Neural cell (in vitro differentiated cells): ENCODE data around the gene TRIM15. TPM values are rescaled to one million over a fixed set of nuclear protein-coding genes. Genes with fewer than 3 reads are reported as not detected.

Source experiments
- H2AFZ ChIP-seq: fragments of 200-600, 300-800 bp; sonication (generic), shearing (Covaris generic); 2 replicates; pipeline ENCODE4 v1.6.0; 2014; ENCODE audit warnings: low read depth, mild to moderate bottlenecking, antibody characterized with exemption, low read length, moderate library complexity
- H3F3A ChIP-seq: fragments of 200-600 bp; shearing (Covaris generic); 2 replicates; pipeline ENCODE4 v1.6.1; 2016; ENCODE audit warnings: mild to moderate bottlenecking, moderate library complexity, mixed read lengths, antibody characterized with exemption, low read length; ENCODE audit not compliant: insufficient read depth, poor library complexity, severe bottlenecking
- H3K27ac ChIP-seq: fragments of 200-600, 300-800 bp; sonication (generic), shearing (Covaris generic); 2 replicates; pipeline ENCODE4 v1.5.1; 2014; ENCODE audit warnings: mild to moderate bottlenecking, low read length, moderate library complexity
- H3K27me3 ChIP-seq: fragments of 300-800, 200-600 bp; sonication (generic), shearing (Covaris generic); 2 replicates; pipeline ENCODE4 v1.6.0; 2014; ENCODE audit warnings: mild to moderate bottlenecking, low read depth, low read length, moderate library complexity; ENCODE audit not compliant: insufficient read depth
- H3K36me3 ChIP-seq: fragments of 300-800, 200-600 bp; sonication (generic), shearing (Covaris generic); 2 replicates; pipeline ENCODE4 v1.5.1; 2014; ENCODE audit warnings: mild to moderate bottlenecking, antibody characterized with exemption, low read length, moderate library complexity; ENCODE audit not compliant: insufficient read depth
- H3K4me2 ChIP-seq: fragments of 300-800, 200-600 bp; sonication (generic), shearing (Covaris generic); 2 replicates; pipeline ENCODE4 v1.6.0; 2014; ENCODE audit warnings: mild to moderate bottlenecking, low read length
- H3K4me3 ChIP-seq: fragments of 300-800, 200-600 bp; sonication (generic), shearing (Covaris generic); 2 replicates; pipeline ENCODE4 v1.5.1; 2014; ENCODE audit warnings: mild to moderate bottlenecking, low read length, moderate library complexity
- H3K79me2 ChIP-seq: fragments of 200-600 bp; shearing (Covaris generic); replicated peaks from 2 replicates; pipeline ENCODE4 v1.6.0; 2014; ENCODE audit warnings: mild to moderate bottlenecking, low read length, moderate library complexity; ENCODE audit not compliant: insufficient read depth
- H3K9ac ChIP-seq: fragments of 300-800, 200-600 bp; sonication (generic), shearing (Covaris generic); 2 replicates; pipeline ENCODE4 v1.6.1; 2016; ENCODE audit warnings: mild to moderate bottlenecking, low read length, mixed read lengths
- H3K9me2 ChIP-seq: fragments of 200-600 bp; shearing (Covaris generic); 2 replicates; pipeline ENCODE4 v1.6.1; 2016; ENCODE audit warnings: mild to moderate bottlenecking, low read length, mixed read lengths; ENCODE audit not compliant: insufficient read depth
- H3K9me3 ChIP-seq: fragments of 200-600, 300-800 bp; sonication (generic), shearing (Covaris generic); 2 replicates; pipeline ENCODE4 v1.6.1; 2016; ENCODE audit warnings: mild to moderate bottlenecking, mixed run types, low read length, moderate library complexity, mixed read lengths
- H4K20me1 ChIP-seq: fragments of 200-600 bp; shearing (Covaris generic); 2 replicates; pipeline ENCODE4 v1.6.1; 2016; ENCODE audit warnings: mild to moderate bottlenecking, mixed run types; ENCODE audit not compliant: insufficient read depth
- EP300 ChIP-seq: fragments of 450-650 bp; conservative IDR thresholded peaks from 2 replicates; pipeline ENCODE4 v1.6.1; 2014; ENCODE audit warnings: antibody characterized with exemption, mild to moderate bottlenecking, moderate library complexity; ENCODE audit not compliant: poor library complexity, severe bottlenecking
- EZH2 ChIP-seq: fragments of 200-600, 300-800 bp; shearing (Covaris generic), sonication (generic); IDR thresholded peaks from 2 replicates; pipeline ENCODE4 v1.6.1; 2014; ENCODE audit warnings: antibody characterized with exemption, low read length, borderline replicate concordance, mild to moderate bottlenecking; ENCODE audit not compliant: insufficient read depth, poor library complexity, severe bottlenecking
- MXI1 ChIP-seq: fragments of 450-650 bp; conservative IDR thresholded peaks from 2 replicates; pipeline ENCODE4 v1.6.1; 2014; ENCODE audit warnings: antibody characterized with exemption, mild to moderate bottlenecking; ENCODE audit not compliant: poor library complexity, severe bottlenecking
- POLR2AphosphoS5 ChIP-seq: IDR thresholded peaks from 2 replicates; pipeline ENCODE4 v1.6.1; 2012
- RAD21 ChIP-seq: fragments of 450-650 bp; conservative IDR thresholded peaks from 2 replicates; pipeline ENCODE4 v1.6.1; 2014; ENCODE audit warnings: antibody characterized with exemption, mild to moderate bottlenecking, moderate library complexity
- SMC3 ChIP-seq: fragments of 450-650 bp; conservative IDR thresholded peaks from 2 replicates; pipeline ENCODE4 v1.6.1; 2014; ENCODE audit warnings: antibody characterized with exemption, mild to moderate bottlenecking, moderate library complexity; ENCODE audit not compliant: poor library complexity
- TAF1 ChIP-seq: IDR thresholded peaks from 2 replicates; pipeline ENCODE4 v1.6.1; 2012; ENCODE audit warnings: low read depth
- polyA plus RNA-seq: library from polyadenylated mRNA; depleted of rRNA; stranded (reverse); fragments of >200 nt; gene quantifications from 2 replicates; pipeline ENCODE4 v1.2.3, GENCODE V29; 2014
- TF ChIP-seq, protein P1 (sequence below): IDR thresholded peaks from 2 replicates; pipeline ENCODE4 v1.6.1; 2012; ENCODE audit warnings: borderline replicate concordance
- TF ChIP-seq, protein P2 (sequence below): fragments of 450-650 bp; IDR thresholded peaks from 2 replicates; pipeline ENCODE4 v1.5.1; 2014; ENCODE audit warnings: antibody characterized with exemption, mild to moderate bottlenecking, moderate library complexity; ENCODE audit not compliant: poor library complexity, severe bottlenecking

The TRIM15 gene
- polyA plus RNA-seq, 1 donor from 2014 or later, result not detected

GRCh38 chr6:30188541-30188940, 25.2 kb downstream of the TRIM15 start:
- no peak overlapping the region for H3K4me3 ChIP-seq
- no peaks in the 10 kb centered on the region for H4K20me1 ChIP-seq
- H3K9me3 ChIP-seq, result no peaks in the 10 kb centered on the region
- TF ChIP-seq EP300, result no peak
- TF ChIP-seq RAD21, result no peak
- no peak for TF ChIP-seq TAF1
- no peak for TF ChIP-seq SMC3
- no peaks in the 10 kb centered on the region for H3K9me2 ChIP-seq
- no peak overlapping the region for H3K4me2 ChIP-seq
- H3F3A ChIP-seq, result no peaks in the 10 kb centered on the region
- no peaks in the 10 kb centered on the region for H3K27me3 ChIP-seq
- no peak overlapping the region for H2AFZ ChIP-seq
- H3K79me2 ChIP-seq, result no peaks in the 10 kb centered on the region
- H3K36me3 ChIP-seq, result peaks cover 14% of the 10 kb centered on the region
- no peak overlapping the region for H3K27ac ChIP-seq
- no peak overlapping the region for H3K9ac ChIP-seq

DNA sequence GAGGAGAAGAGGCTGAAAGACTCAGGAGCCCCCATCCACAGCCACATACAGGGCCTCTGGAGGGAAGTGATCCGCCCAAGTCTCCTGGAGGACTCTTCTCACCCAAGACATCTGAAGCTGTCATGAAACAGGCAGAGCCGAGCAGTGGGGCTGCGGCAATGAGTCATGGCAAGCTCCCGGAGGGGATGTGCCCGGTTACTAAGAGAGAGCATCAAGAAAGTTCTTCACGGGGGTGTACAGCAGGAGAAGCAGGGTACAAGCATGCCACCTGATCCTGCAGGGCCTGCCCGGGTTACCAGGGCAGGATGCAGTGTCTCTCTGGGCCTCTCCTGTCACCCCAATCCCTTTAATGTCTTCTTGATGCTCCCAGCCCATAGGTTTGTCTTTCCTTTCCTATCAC, 28.7 kb downstream of the TRIM15 start:
- Histone ChIP-seq H3K4me2 (no peak overlapping the region), H3K79me2 (no peaks in the 10 kb centered on the region), H3K27ac (no peak overlapping the region), H3K9me2 (no peaks in the 10 kb centered on the region), H3K9ac (no peak overlapping the region), H3K36me3 (peaks cover 14% of the 10 kb centered on the region), H4K20me1 (no peaks in the 10 kb centered on the region), H3F3A (no peaks in the 10 kb centered on the region), H2AFZ (no peak overlapping the region), H3K27me3 (no peaks in the 10 kb centered on the region), H3K9me3 (no peaks in the 10 kb centered on the region), H3K4me3 (no peak overlapping the region)
- TF ChIP-seq EZH2 (no peak), RAD21 (no peak), MXI1 (no peak), SMC3 (no peak), TAF1 (no peak), POLR2AphosphoS5 (no peak), EP300 (no peak)
- TF ChIP-seq, protein P1, sequence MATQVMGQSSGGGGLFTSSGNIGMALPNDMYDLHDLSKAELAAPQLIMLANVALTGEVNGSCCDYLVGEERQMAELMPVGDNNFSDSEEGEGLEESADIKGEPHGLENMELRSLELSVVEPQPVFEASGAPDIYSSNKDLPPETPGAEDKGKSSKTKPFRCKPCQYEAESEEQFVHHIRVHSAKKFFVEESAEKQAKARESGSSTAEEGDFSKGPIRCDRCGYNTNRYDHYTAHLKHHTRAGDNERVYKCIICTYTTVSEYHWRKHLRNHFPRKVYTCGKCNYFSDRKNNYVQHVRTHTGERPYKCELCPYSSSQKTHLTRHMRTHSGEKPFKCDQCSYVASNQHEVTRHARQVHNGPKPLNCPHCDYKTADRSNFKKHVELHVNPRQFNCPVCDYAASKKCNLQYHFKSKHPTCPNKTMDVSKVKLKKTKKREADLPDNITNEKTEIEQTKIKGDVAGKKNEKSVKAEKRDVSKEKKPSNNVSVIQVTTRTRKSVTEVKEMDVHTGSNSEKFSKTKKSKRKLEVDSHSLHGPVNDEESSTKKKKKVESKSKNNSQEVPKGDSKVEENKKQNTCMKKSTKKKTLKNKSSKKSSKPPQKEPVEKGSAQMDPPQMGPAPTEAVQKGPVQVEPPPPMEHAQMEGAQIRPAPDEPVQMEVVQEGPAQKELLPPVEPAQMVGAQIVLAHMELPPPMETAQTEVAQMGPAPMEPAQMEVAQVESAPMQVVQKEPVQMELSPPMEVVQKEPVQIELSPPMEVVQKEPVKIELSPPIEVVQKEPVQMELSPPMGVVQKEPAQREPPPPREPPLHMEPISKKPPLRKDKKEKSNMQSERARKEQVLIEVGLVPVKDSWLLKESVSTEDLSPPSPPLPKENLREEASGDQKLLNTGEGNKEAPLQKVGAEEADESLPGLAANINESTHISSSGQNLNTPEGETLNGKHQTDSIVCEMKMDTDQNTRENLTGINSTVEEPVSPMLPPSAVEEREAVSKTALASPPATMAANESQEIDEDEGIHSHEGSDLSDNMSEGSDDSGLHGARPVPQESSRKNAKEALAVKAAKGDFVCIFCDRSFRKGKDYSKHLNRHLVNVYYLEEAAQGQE, result no peak
- TF ChIP-seq, protein P2, sequence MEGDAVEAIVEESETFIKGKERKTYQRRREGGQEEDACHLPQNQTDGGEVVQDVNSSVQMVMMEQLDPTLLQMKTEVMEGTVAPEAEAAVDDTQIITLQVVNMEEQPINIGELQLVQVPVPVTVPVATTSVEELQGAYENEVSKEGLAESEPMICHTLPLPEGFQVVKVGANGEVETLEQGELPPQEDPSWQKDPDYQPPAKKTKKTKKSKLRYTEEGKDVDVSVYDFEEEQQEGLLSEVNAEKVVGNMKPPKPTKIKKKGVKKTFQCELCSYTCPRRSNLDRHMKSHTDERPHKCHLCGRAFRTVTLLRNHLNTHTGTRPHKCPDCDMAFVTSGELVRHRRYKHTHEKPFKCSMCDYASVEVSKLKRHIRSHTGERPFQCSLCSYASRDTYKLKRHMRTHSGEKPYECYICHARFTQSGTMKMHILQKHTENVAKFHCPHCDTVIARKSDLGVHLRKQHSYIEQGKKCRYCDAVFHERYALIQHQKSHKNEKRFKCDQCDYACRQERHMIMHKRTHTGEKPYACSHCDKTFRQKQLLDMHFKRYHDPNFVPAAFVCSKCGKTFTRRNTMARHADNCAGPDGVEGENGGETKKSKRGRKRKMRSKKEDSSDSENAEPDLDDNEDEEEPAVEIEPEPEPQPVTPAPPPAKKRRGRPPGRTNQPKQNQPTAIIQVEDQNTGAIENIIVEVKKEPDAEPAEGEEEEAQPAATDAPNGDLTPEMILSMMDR, result no peak
